HEK293 (cell line): Measurements from ENCODE around the gene UBE2J2.

Experiments
- KLF16 ChIP-seq: fragments of 450-650 bp; formaldehyde crosslinking; IDR thresholded peaks from 2 replicates; pipeline ENCODE4 v1.5.1; 2017; ENCODE audit warnings: missing biosample characterization, missing genetic modification characterization
- TRIM28 ChIP-seq: IDR thresholded peaks from 2 replicates; pipeline ENCODE4 v1.6.1; 2011; ENCODE audit warnings: low read length, control low read depth, borderline replicate concordance
- ZNF211 ChIP-seq: fragments of 450-650 bp; formaldehyde crosslinking; IDR thresholded peaks from 2 replicates; pipeline ENCODE4 v1.5.1; 2016; ENCODE audit warnings: low read depth, missing biosample characterization, missing genetic modification characterization
- ZNF426 ChIP-seq: fragments of 450-650 bp; formaldehyde crosslinking; IDR thresholded peaks from 2 replicates; pipeline ENCODE4 v1.5.1; 2017; ENCODE audit warnings: missing biosample characterization, missing genetic modification characterization, mild to moderate bottlenecking, inconsistent platforms, moderate library complexity
- ZNF549 ChIP-seq: fragments of 450-650 bp; IDR thresholded peaks from 2 replicates; pipeline ENCODE4 v1.5.1; 2018; ENCODE audit warnings: missing biosample characterization, missing genetic modification characterization, mild to moderate bottlenecking, inconsistent platforms, moderate library complexity
- TF ChIP-seq, protein P1 (sequence below): fragments of 450-650 bp; formaldehyde crosslinking; IDR thresholded peaks from 2 replicates; pipeline ENCODE4 v1.5.1; 2016; ENCODE audit warnings: missing biosample characterization, missing genetic modification characterization
- TF ChIP-seq, protein P2 (sequence below): fragments of 450-650 bp; formaldehyde crosslinking; IDR thresholded peaks from 2 replicates; pipeline ENCODE4 v1.5.1; 2017; ENCODE audit warnings: missing biosample characterization, missing genetic modification characterization
- TF ChIP-seq, protein P3 (sequence below): fragments of 450-650 bp; formaldehyde crosslinking; IDR thresholded peaks from 2 replicates; pipeline ENCODE4 v1.5.1; 2017; ENCODE audit warnings: missing biosample characterization, mild to moderate bottlenecking, missing genetic modification characterization, moderate library complexity
- TF ChIP-seq, protein P4 (sequence below): fragments of 450-650 bp; formaldehyde crosslinking; IDR thresholded peaks from 2 replicates; pipeline ENCODE4 v1.5.1; 2016; ENCODE audit warnings: missing biosample characterization, missing genetic modification characterization

GRCh38 chr1:1228596-1229321, 44.9 kb downstream of the UBE2J2 start:
- TF ChIP-seq, protein P1, sequence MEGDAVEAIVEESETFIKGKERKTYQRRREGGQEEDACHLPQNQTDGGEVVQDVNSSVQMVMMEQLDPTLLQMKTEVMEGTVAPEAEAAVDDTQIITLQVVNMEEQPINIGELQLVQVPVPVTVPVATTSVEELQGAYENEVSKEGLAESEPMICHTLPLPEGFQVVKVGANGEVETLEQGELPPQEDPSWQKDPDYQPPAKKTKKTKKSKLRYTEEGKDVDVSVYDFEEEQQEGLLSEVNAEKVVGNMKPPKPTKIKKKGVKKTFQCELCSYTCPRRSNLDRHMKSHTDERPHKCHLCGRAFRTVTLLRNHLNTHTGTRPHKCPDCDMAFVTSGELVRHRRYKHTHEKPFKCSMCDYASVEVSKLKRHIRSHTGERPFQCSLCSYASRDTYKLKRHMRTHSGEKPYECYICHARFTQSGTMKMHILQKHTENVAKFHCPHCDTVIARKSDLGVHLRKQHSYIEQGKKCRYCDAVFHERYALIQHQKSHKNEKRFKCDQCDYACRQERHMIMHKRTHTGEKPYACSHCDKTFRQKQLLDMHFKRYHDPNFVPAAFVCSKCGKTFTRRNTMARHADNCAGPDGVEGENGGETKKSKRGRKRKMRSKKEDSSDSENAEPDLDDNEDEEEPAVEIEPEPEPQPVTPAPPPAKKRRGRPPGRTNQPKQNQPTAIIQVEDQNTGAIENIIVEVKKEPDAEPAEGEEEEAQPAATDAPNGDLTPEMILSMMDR = no peak
- TF ChIP-seq ZNF549 (tag by site-specific recombination) = no peak
- no peak for TF ChIP-seq ZNF426 (tag by site-specific recombination)
- TF ChIP-seq, protein P2, sequence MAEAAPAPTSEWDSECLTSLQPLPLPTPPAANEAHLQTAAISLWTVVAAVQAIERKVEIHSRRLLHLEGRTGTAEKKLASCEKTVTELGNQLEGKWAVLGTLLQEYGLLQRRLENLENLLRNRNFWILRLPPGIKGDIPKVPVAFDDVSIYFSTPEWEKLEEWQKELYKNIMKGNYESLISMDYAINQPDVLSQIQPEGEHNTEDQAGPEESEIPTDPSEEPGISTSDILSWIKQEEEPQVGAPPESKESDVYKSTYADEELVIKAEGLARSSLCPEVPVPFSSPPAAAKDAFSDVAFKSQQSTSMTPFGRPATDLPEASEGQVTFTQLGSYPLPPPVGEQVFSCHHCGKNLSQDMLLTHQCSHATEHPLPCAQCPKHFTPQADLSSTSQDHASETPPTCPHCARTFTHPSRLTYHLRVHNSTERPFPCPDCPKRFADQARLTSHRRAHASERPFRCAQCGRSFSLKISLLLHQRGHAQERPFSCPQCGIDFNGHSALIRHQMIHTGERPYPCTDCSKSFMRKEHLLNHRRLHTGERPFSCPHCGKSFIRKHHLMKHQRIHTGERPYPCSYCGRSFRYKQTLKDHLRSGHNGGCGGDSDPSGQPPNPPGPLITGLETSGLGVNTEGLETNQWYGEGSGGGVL = no peak
- TF ChIP-seq, protein P3, sequence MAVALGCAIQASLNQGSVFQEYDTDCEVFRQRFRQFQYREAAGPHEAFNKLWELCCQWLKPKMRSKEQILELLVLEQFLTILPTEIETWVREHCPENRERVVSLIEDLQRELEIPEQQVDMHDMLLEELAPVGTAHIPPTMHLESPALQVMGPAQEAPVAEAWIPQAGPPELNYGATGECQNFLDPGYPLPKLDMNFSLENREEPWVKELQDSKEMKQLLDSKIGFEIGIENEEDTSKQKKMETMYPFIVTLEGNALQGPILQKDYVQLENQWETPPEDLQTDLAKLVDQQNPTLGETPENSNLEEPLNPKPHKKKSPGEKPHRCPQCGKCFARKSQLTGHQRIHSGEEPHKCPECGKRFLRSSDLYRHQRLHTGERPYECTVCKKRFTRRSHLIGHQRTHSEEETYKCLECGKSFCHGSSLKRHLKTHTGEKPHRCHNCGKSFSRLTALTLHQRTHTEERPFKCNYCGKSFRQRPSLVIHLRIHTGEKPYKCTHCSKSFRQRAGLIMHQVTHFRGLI = no peak
- TF ChIP-seq ZNF211 (tag by site-specific recombination) = no peak
- no peak for TF ChIP-seq KLF16 (tag by site-specific recombination)
- TF ChIP-seq, protein P4, sequence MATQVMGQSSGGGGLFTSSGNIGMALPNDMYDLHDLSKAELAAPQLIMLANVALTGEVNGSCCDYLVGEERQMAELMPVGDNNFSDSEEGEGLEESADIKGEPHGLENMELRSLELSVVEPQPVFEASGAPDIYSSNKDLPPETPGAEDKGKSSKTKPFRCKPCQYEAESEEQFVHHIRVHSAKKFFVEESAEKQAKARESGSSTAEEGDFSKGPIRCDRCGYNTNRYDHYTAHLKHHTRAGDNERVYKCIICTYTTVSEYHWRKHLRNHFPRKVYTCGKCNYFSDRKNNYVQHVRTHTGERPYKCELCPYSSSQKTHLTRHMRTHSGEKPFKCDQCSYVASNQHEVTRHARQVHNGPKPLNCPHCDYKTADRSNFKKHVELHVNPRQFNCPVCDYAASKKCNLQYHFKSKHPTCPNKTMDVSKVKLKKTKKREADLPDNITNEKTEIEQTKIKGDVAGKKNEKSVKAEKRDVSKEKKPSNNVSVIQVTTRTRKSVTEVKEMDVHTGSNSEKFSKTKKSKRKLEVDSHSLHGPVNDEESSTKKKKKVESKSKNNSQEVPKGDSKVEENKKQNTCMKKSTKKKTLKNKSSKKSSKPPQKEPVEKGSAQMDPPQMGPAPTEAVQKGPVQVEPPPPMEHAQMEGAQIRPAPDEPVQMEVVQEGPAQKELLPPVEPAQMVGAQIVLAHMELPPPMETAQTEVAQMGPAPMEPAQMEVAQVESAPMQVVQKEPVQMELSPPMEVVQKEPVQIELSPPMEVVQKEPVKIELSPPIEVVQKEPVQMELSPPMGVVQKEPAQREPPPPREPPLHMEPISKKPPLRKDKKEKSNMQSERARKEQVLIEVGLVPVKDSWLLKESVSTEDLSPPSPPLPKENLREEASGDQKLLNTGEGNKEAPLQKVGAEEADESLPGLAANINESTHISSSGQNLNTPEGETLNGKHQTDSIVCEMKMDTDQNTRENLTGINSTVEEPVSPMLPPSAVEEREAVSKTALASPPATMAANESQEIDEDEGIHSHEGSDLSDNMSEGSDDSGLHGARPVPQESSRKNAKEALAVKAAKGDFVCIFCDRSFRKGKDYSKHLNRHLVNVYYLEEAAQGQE (tag by site-specific recombination) = no peak
- TF ChIP-seq TRIM28 = no peak
